SK-N-MC (cell line): Measurements from ENCODE around the gene NEDD8.
A peak's percentile ranks its signal among the peaks of the same experiment; 100 is the strongest.

Source experiments
- DNase-seq: peaks from one replicate; pipeline ENCODE4 v3.0.0-alpha.2; 2011; ENCODE audit warnings: low read depth, low spot score
- H3K27ac ChIP-seq: fragments of 200-600 bp; sonication (generic); 2 replicates; pipeline ENCODE4 v1.5.1; 2016; ENCODE audit warnings: mixed run types
- H3K36me3 ChIP-seq: fragments of 200-600 bp; sonication (generic); 2 replicates; pipeline ENCODE4 v1.6.1; 2017; ENCODE audit warnings: antibody characterized with exemption, low read length, mixed read lengths; ENCODE audit not compliant: insufficient read depth
- H3K4me3 ChIP-seq: fragments of 200-600 bp; sonication (generic); 2 replicates; pipeline ENCODE4 v1.5.1; 2016
- H3K9ac ChIP-seq: fragments of 200-600 bp; sonication (generic); 2 replicates; pipeline ENCODE4 v1.8.0; 2017; ENCODE audit warnings: mixed run types, mixed read lengths; ENCODE audit not compliant: insufficient read length
- H3K9me3 ChIP-seq: fragments of 200-600 bp; sonication (generic); 2 replicates; pipeline ENCODE4 v1.6.1; 2017; ENCODE audit warnings: low read depth, mild to moderate bottlenecking, antibody characterized with exemption, low read length, moderate library complexity, mixed read lengths
- EZH2 ChIP-seq: fragments of 200-600 bp; sonication (generic); IDR thresholded peaks from one replicate; pipeline ENCODE4 v1.6.1; 2017; ENCODE audit warnings: antibody characterized with exemption
- FOXP2 ChIP-seq: optimal IDR thresholded peaks from 2 replicates; pipeline ENCODE3; 2011; ENCODE audit warnings: mild to moderate bottlenecking, moderate library complexity; ENCODE audit not compliant: insufficient read depth; ENCODE audit errors: extremely low read length, control extremely low read depth
- POLR2AphosphoS5 ChIP-seq: IDR thresholded peaks from 2 replicates; pipeline ENCODE4 v1.6.1; 2012; ENCODE audit warnings: mild to moderate bottlenecking, low read depth, low read length, borderline replicate concordance

Gene NEDD8

GRCh38 chr14:24177041-24177825 is 54.9 kb downstream of the NEDD8 start:
- peaks cover 27% of the 10 kb centered on the region; the same call in 1 of the 2 replicates for H3K36me3 ChIP-seq
- H3K4me3 ChIP-seq, result no peak overlapping the region
- no peak overlapping the region for H3K27ac ChIP-seq
- no peak overlapping the region for H3K9ac ChIP-seq
- no peak for TF ChIP-seq POLR2AphosphoS5
- no peak for TF ChIP-seq FOXP2
- no peak for TF ChIP-seq EZH2
- no peaks in the 10 kb centered on the region for H3K9me3 ChIP-seq
- DNase-seq, result no peak

DNA sequence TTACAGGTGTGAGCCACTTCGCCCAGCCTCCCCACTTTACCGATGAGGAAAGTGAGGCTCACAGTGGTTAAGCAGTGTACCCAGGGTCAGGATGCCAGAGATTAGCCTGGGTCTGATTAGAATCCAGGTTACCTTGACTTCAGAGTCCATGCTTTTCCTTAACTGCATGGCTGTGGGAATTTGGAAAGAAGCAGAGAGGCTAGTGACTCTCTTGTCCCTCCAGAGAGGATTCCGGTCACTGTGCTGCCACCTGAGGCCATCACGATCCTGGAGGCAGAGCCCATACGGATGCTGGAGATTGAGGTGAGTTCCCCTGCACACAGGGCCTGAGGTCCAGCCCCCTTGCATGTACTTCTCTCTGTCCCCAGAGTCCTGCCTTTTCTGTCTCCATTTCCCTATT is 55.6 kb downstream of the NEDD8 start:
- TF ChIP-seq FOXP2 (no peak), EZH2 (no peak), POLR2AphosphoS5 (no peak)
- no peaks in the 10 kb centered on the region for H3K9me3 ChIP-seq
- no peak overlapping the region for H3K9ac ChIP-seq
- H3K27ac ChIP-seq, result no peak overlapping the region
- H3K4me3 ChIP-seq, result no peak overlapping the region
- DNase-seq, result no peak
- H3K36me3 ChIP-seq, result peaks cover 23% of the 10 kb centered on the region; the same call in 1 of the 2 replicates

DNA sequence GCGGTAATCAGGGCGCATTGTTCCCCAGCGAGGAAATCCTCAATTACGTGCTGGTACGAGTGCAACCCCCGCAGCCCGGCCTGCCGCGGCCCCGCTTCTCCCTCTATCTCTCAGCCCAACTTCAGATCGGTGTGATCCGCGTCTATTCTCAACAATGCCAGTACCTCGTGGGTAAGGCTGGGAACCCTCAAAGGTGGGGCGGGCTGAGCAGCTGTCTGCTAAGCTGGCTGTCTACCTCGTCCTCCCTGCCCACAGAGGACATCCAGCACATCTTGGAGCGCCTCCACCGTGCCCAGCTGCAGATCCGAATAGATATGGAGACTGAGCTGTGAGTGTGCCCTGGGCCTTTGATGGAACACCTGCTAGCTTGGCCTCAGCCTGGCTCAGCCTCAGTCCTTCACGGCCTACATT is 59.3 kb downstream of the NEDD8 start:
- Histone ChIP-seq H3K27ac (no peak overlapping the region), H3K36me3 (no peaks in the 10 kb centered on the region), H3K9me3 (no peaks in the 10 kb centered on the region), H3K9ac (no peak overlapping the region), H3K4me3 (no peak overlapping the region)
- no peak for DNase-seq
- TF ChIP-seq FOXP2, result no peak
- no peak for TF ChIP-seq POLR2AphosphoS5
- no peak for TF ChIP-seq EZH2

DNA sequence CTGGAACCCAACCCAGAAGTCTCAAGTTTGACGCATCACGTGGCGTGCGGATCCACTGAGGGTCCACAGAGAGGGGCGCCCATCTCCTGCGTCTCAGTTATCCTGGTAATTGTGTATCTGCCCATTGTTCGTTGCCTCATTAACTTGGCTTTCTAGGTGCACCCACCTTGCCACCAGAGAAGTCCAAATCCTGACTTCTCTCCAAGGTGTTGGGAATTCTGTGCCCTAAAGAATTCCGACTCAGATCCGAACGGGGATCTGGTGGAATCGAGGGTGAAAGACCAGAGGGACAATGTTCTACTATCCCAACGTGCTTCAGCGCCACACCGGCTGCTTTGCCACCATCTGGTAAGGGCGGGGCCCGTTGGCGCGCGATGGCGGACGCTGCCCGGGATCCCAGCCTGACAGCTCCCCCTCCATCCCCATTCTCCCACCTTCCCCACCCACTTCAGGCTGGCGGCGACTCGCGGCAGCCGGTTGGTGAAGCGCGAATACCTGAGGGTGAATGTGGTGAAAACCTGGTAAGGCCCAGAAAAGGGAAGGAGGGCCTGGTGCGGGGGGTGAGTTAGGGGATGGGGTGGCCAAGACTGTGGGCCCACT is 59.8 kb downstream of the NEDD8 start:
- no peak overlapping the region for H3K9ac ChIP-seq

GRCh38 chr14:24171422-24172260 is 60.5 kb downstream of the NEDD8 start, which contains the start of gene REC8:
Gene REC8 (plus strand): TSS chr14:24172080. CDS start chr14:24172553, 473 bp downstream.
- DNase-seq, result no peak
- no peak within 1 kb of the TSS for H3K4me3 ChIP-seq
- TF ChIP-seq POLR2AphosphoS5 (no peak), EZH2 (no peak), FOXP2 (no peak)
- H3K36me3 ChIP-seq, result no peaks in the 10 kb centered on the region
- no peak within 1 kb of the TSS for H3K9ac ChIP-seq
- H3K9me3 ChIP-seq, result no peaks in the 10 kb centered on the region
- H3K27ac ChIP-seq, result no peak within 1 kb of the TSS

More for the DNA sequence above, 59.8 kb downstream of the NEDD8 start:
- TF ChIP-seq EZH2 (no peak), FOXP2 (no peak), POLR2AphosphoS5 (no peak)
- Histone ChIP-seq H3K4me3 (no peak overlapping the region), H3K36me3 (no peaks in the 10 kb centered on the region), H3K9me3 (no peaks in the 10 kb centered on the region), H3K27ac (no peak overlapping the region)
- DNase-seq, result no peak

DNA sequence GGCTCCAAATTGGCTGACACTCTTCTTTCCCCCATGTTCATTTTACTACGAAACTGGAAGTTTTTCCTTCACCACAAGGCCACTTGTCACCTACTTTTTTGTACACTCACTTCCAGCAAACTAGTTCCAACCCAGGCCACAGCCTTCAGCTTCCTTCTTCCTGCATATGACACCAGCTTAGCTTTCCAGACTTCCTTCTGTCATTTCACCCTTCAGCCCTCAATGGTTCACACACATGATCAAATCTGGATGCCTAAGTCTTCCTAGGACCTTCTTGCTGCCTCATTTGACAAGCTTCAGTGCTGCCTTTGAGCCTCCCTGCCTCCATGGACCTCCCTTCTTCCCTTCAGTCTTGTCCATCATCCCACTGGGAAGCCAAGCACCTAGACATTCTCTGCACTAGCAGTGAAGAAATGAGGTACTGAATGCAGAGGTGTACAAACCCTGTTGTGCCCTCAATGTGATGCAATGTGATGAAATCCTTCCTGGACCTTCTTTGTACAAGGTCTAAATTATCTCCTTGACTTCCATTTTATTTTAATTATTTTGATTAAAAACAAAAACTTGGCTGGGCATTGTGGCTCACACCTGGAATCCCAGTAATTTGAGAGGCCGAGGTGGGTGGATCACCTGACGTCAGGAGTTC is 64.6 kb downstream of the NEDD8 start:
- no peak for DNase-seq
- no peak overlapping the region for H3K9ac ChIP-seq
- H3K9me3 ChIP-seq, result no peaks in the 10 kb centered on the region
- no peak overlapping the region for H3K4me3 ChIP-seq
- TF ChIP-seq POLR2AphosphoS5 (no peak), FOXP2 (no peak)
- peak overlapping the region; percentile 31; the same call in 1 of the 2 replicates for H3K27ac ChIP-seq
- H3K36me3 ChIP-seq, result no peaks in the 10 kb centered on the region; the same call in 1 of the 2 replicates
